ENCODE data around the gene WASHC4. TPM values are rescaled to one million over a fixed set of nuclear protein-coding genes. Genes with fewer than 3 reads are reported as not detected.
"Not testable (repeated sequence)": the region's sequence is repeated elsewhere in the genome, so short reads cannot be mapped to it uniquely, and the experiment has no call there.

The WASHC4 gene
- total RNA-seq, 1 donor from 2014 or later = 25.7 TPM

GRCh38 chr12:105090361-105090760 is 17.2 kb upstream of the WASHC4 start:
- DNase-seq (ENCODE audit: low spot score) = no peak
- intact Hi-C loops (cut with DNase I) = no loop called here

GRCh38 chr12:105091476-105092206 is 15.9 kb upstream of the WASHC4 start:
- intact Hi-C loops (cut with DNase I) = no loop called here
- DNase-seq (ENCODE audit: low spot score) = no peak

GRCh38 chr12:105092336-105092735 is 15.2 kb upstream of the WASHC4 start:
- DNase-seq (ENCODE audit: low spot score) = no peak
- intact Hi-C loops (cut with DNase I) = no loop called here

- DNase-seq (ENCODE audit: low spot score); intact Hi-C loops (cut with DNase I): not testable (repeated sequence)
Observed at GRCh38 chr12:105095338-105095737, 12.2 kb upstream of the WASHC4 start.

GRCh38 chr12:105099356-105099755 is 8.2 kb upstream of the WASHC4 start:
- DNase-seq (ENCODE audit: low spot score) = no peak
- intact Hi-C loops (cut with DNase I) = no loop called here

GRCh38 chr12:105100207-105100985 is 7.1 kb upstream of the WASHC4 start:
- intact Hi-C loops (cut with DNase I) = no loop called here
- DNase-seq (ENCODE audit: low spot score) = no peak

- intact Hi-C loops (cut with DNase I) = no loop called here
- DNase-seq (ENCODE audit: low spot score) = no peak
Observed at GRCh38 chr12:105100998-105101397, 6.5 kb upstream of the WASHC4 start.

- DNase-seq (ENCODE audit: low spot score) = no peak
- intact Hi-C loops (cut with DNase I) = no loop called here
Observed at GRCh38 chr12:105102673-105103072, 4.9 kb upstream of the WASHC4 start.

- DNase-seq (ENCODE audit: low spot score) = no peak
- intact Hi-C loops (cut with DNase I) = no loop called here
Observed at GRCh38 chr12:105104762-105105161, 2.8 kb upstream of the WASHC4 start.

GRCh38 chr12:105106621-105107020 is 910 bp upstream of the WASHC4 start:
- DNase-seq (ENCODE audit: low spot score) = no peak
- intact Hi-C loops (cut with DNase I) = no loop called here

GRCh38 chr12:105107171-105107493 is 399 bp upstream of the WASHC4 start:
- intact Hi-C loops (cut with DNase I) = no loop called here
- no peak for DNase-seq (ENCODE audit: low spot score)

- intact Hi-C loops (cut with DNase I) = no loop called here
- no peak for DNase-seq (ENCODE audit: low spot score)
Observed at GRCh38 chr12:105109465-105110212, 2.1 kb downstream of the WASHC4 start.

- intact Hi-C loops (cut with DNase I) = no loop called here
- DNase-seq (ENCODE audit: low spot score) = no peak
Observed at GRCh38 chr12:105110851-105111250, 3.3 kb downstream of the WASHC4 start.

- intact Hi-C loops (cut with DNase I) = no loop called here
- DNase-seq (ENCODE audit: low spot score) = no peak
Observed at GRCh38 chr12:105113094-105113493, 5.6 kb downstream of the WASHC4 start.

GRCh38 chr12:105116969-105117368 is 9.4 kb downstream of the WASHC4 start:
- intact Hi-C loops (cut with DNase I) = no loop called here
- DNase-seq (ENCODE audit: low spot score) = no peak

GRCh38 chr12:105120551-105120950 is 13.0 kb downstream of the WASHC4 start:
- intact Hi-C loops (cut with DNase I) = no loop called here
- no peak for DNase-seq (ENCODE audit: low spot score)

- no peak for DNase-seq (ENCODE audit: low spot score)
- intact Hi-C loops (cut with DNase I) = no loop called here
Observed at GRCh38 chr12:105138248-105138647, 30.7 kb downstream of the WASHC4 start.

- intact Hi-C loops (cut with DNase I) = no loop called here
- no peak for DNase-seq (ENCODE audit: low spot score)
Observed at GRCh38 chr12:105141320-105141922, 33.9 kb downstream of the WASHC4 start.

- DNase-seq (ENCODE audit: low spot score) = no peak
- intact Hi-C loops (cut with DNase I) = no loop called here
Observed at GRCh38 chr12:105142259-105142658, 34.7 kb downstream of the WASHC4 start.

GRCh38 chr12:105156260-105156659 is 48.7 kb downstream of the WASHC4 start:
- intact Hi-C loops (cut with DNase I) = no loop called here
- no peak for DNase-seq (ENCODE audit: low spot score)
